ENCODE data around the gene SLC39A11.

DNA sequence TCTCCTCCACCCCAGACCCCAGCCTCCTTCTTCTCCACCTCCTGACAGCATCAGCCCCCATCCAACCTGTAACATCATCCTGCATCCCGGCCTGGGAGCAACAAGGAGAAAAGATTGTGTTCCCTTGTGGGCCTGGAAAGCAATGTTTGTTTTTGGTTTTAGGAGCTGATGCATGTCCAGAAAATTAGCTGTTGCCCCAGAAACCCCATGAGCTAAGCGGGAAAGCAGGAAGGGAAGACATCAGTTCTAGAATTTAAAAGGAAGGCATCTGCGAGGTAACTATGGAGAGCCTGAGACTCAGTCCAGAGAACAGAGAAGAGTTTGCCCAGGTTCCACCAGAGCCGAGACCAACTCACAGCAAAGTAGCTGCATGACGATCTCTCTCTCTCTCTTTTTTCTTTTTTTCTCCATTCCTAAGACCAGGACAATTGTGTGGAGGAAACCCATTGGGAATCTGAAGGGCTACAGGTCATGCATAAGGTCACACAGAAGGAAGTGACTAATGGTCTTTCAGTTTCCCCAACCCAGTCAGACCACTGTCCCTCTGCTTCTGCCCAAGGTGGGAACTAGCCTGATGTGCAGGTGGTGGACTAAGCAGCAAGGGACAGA lies 124.4 kb downstream of the SLC39A11 start:
- TF ChIP-seq, protein P1, sequence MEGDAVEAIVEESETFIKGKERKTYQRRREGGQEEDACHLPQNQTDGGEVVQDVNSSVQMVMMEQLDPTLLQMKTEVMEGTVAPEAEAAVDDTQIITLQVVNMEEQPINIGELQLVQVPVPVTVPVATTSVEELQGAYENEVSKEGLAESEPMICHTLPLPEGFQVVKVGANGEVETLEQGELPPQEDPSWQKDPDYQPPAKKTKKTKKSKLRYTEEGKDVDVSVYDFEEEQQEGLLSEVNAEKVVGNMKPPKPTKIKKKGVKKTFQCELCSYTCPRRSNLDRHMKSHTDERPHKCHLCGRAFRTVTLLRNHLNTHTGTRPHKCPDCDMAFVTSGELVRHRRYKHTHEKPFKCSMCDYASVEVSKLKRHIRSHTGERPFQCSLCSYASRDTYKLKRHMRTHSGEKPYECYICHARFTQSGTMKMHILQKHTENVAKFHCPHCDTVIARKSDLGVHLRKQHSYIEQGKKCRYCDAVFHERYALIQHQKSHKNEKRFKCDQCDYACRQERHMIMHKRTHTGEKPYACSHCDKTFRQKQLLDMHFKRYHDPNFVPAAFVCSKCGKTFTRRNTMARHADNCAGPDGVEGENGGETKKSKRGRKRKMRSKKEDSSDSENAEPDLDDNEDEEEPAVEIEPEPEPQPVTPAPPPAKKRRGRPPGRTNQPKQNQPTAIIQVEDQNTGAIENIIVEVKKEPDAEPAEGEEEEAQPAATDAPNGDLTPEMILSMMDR (IDR thresholded peaks at IDR 0.05): no peak
- TF ChIP-seq EZH2phosphoT487 (IDR thresholded peaks at IDR 0.05; ENCODE audit: borderline replicate concordance, low read depth): no peak
- no peak for TF ChIP-seq RAD21 (IDR thresholded peaks at IDR 0.05; ENCODE audit: low read length)
- TF ChIP-seq SMC3 (IDR thresholded peaks at IDR 0.05; ENCODE audit: low read depth, low read length): no peak
- no peak for TF ChIP-seq EP300 (IDR thresholded peaks at IDR 0.05; ENCODE audit: borderline replicate concordance in 1 of 2, low read depth in 1 of 2, low read length in 1 of 2)
- no peak for TF ChIP-seq TAF1 (IDR thresholded peaks at IDR 0.05; ENCODE audit: borderline replicate concordance, low read depth, low read length)
- TF ChIP-seq RFX5 (IDR thresholded peaks at IDR 0.05; ENCODE audit: low read length): no peak
